ENCODE data around the gene DNAJB6. TPM values are rescaled to one million over a fixed set of nuclear protein-coding genes. Genes with fewer than 3 reads are reported as not detected.

The DNAJB6 gene
- total RNA-seq, 2 experiments from 2014 or later, result 67.8 to 80.6 TPM

DNA sequence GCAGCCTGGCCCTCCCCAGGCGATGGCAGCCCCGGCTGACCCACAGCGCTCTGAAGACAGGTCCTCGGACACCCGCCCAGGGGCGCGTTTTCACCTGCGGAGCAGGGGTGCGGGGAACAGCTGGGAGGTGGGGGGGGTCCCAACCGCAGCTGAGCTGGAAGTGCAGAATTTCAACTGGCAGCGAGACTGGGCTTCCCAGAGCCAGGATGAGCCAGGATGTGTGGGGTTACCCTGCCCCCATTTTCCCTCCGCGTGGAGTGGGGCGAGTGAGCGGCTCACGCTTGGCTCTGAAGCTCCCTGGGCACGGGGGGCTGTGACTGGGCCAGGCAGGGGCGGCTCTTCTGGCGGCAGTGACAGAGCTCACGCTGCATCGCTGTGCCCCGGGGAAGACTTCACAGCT is 70.2 kb downstream of the DNAJB6 start:
- no peak overlapping the region for H3K27ac Mint-ChIP-seq

DNA sequence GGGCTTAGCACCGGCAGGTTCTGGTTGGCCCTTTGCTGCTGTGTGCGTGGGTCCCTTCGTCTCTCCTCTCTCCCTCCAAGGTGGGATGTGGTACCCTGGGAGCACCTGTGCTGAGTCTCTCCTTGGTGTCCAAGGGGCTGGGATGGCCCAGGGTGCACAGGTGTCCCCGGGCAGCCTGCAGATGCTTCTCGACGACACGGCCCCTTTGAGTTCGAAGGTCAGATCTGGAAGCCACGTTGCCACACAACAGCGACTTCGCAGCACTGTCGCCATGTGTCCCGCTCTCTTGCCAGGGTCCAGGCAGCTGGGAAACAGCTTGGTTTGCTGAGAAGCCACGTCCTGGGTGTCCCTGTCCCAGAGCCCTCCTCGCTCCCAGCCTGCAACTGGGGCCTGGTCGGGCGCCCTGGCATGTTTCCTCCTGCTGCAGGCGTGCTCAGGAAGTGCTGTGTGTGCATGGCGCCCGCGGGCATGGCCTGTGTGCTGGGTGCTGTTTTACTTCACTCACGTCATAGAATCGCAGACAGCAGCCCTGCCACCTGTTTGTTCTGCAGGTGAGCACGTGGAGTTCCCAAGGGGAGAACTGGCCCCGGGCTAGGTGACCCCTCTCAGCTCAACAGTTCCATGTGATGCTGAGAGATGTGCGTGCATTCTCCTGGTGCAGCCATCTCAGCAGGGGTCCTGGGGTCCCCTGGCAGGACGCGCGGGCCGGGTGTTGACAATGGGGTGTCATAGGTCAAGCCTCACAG is 70.9 kb downstream of the DNAJB6 start:
- Mint-ChIP-seq H3K27me3 (no peaks in the 10 kb centered on the region), H3K4me1 (ENCODE audit: low read depth) (peaks cover 16% of the 10 kb centered on the region), H3K9me3 (no peaks in the 10 kb centered on the region), H3K27ac (no peak overlapping the region), H3K4me3 (no peak overlapping the region), H3K36me3 (ENCODE audit: low read depth) (peaks cover 10% of the 10 kb centered on the region)
- TF ChIP-seq, protein P1, sequence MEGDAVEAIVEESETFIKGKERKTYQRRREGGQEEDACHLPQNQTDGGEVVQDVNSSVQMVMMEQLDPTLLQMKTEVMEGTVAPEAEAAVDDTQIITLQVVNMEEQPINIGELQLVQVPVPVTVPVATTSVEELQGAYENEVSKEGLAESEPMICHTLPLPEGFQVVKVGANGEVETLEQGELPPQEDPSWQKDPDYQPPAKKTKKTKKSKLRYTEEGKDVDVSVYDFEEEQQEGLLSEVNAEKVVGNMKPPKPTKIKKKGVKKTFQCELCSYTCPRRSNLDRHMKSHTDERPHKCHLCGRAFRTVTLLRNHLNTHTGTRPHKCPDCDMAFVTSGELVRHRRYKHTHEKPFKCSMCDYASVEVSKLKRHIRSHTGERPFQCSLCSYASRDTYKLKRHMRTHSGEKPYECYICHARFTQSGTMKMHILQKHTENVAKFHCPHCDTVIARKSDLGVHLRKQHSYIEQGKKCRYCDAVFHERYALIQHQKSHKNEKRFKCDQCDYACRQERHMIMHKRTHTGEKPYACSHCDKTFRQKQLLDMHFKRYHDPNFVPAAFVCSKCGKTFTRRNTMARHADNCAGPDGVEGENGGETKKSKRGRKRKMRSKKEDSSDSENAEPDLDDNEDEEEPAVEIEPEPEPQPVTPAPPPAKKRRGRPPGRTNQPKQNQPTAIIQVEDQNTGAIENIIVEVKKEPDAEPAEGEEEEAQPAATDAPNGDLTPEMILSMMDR (IDR thresholded peaks at IDR 0.05), result no peak
- ChIA-PET POLR2A (no interaction called here), CTCF (interaction anchor here (2.8 kb wide), 1 partner anchor 21 kb away, joined by 8 read pairs; no protein-coding TSS in a partner anchor)
- ATAC-seq (no peak), DNase-seq (no peak)
- intact Hi-C loops (cut with micrococcal nuclease), result no loop called here

More for the DNA sequence above, 70.2 kb downstream of the DNAJB6 start:
- ChIA-PET CTCF (interaction anchor here (2.8 kb wide), 1 partner anchor 20 kb away, joined by 8 read pairs; no protein-coding TSS in a partner anchor), POLR2A (interaction anchor here (0.5 kb wide), 1 partner anchor 102 kb away, joined by 3 read pairs; no protein-coding TSS in a partner anchor)
- H3K27me3 Mint-ChIP-seq, result no peaks in the 10 kb centered on the region
- ATAC-seq (no peak), DNase-seq (no peak)
- H3K36me3 Mint-ChIP-seq (ENCODE audit: low read depth), result peaks cover 10% of the 10 kb centered on the region
- H3K4me1 Mint-ChIP-seq (ENCODE audit: low read depth), result peaks cover 16% of the 10 kb centered on the region
- intact Hi-C loops (cut with micrococcal nuclease), result no loop called here
- TF ChIP-seq, protein P1 (IDR thresholded peaks at IDR 0.05), result no peak
- H3K9me3 Mint-ChIP-seq, result no peaks in the 10 kb centered on the region
- H3K4me3 Mint-ChIP-seq, result no peak overlapping the region

DNA sequence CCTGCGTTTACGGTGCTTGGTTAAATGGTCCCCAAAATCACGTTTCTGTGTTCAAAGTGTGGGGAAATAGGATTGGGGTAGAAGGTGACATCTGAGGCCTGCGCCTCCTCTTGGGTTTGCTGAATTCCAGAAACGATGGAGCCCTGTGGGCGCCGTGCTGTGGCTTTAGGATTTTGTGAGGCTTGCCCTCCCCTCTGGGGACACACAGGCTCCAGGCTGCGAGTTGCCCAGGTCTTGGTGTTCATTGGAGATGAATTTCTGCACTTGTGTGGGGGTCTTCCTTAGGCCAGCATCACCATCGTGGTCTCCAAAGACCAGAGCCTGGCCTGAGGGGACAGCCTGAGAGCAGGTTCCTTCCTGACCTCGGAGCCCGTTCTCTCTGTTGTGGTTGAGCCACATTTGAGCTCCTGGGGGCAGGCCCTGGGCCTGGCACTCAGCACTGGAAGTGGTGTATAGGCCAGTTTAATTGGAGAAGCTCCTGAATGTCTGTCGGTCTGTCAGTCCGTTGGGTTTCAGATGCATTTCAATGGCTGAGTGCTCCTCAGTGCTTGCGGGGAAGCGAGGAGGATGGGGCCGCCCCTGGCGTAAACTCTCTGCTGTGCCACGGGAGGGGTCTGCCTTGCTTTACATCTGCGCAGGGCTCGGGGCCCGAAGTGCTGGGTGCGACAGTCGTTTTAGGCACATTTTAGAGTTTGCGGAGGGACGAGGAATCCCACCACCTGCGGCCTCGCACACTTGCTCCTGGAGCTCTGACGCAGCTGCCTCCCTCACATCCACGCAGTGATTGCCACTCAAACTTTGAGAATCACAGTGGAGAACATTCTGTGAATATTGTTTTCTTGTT is 71.7 kb downstream of the DNAJB6 start:
- no peak for DNase-seq
- H3K27ac Mint-ChIP-seq, result no peak overlapping the region
- H3K9me3 Mint-ChIP-seq, result no peaks in the 10 kb centered on the region
- no peak for ATAC-seq
- POLR2A ChIA-PET, result no interaction called here
- H3K4me3 Mint-ChIP-seq, result no peak overlapping the region
- intact Hi-C loops (cut with micrococcal nuclease), result no loop called here
- CTCF ChIA-PET, result interaction anchor here (0.7 kb wide), 1 partner anchor 66 kb away, joined by 3 read pairs; no protein-coding TSS in a partner anchor
- H3K4me1 Mint-ChIP-seq (ENCODE audit: low read depth), result peaks cover 16% of the 10 kb centered on the region
- H3K27me3 Mint-ChIP-seq, result no peaks in the 10 kb centered on the region
- TF ChIP-seq, protein P1 (IDR thresholded peaks at IDR 0.05), result no peak
- H3K36me3 Mint-ChIP-seq (ENCODE audit: low read depth), result peaks cover 7% of the 10 kb centered on the region

DNA sequence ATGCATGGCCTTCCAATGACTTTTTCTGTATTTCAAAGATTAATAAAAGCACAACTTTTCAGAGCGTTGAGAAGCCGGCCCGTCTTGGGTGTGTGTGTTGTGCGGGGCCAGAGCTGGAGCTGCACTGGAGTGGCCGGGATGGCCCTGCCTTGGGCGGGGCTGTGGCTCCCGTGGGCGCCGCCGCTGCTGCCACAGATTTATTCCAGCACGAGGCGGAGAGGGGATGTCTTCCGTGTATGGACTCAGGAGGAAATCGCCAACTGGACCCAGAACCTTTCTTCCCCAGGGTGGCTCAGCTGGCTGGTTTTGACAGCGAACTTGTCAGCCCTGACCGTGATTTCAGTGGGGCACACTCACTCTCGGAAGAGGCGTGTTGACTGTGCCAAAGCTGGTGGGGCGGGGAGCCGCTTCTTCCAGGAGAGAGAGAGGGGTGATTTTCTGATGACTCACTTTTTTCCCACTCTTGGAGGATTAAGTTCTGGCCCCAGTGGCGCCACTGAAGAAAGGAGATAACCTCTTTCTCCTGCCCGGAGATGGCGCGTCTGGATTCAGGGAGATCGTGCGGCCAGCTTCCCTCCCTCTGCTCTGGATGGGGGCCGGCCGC is 72.4 kb downstream of the DNAJB6 start:
- no peaks in the 10 kb centered on the region for H3K9me3 Mint-ChIP-seq
- ATAC-seq (no peak), DNase-seq (no peak)
- TF ChIP-seq, protein P1 (IDR thresholded peaks at IDR 0.05), result no peak
- peaks cover 16% of the 10 kb centered on the region for H3K4me1 Mint-ChIP-seq (ENCODE audit: low read depth)
- intact Hi-C loops (cut with micrococcal nuclease), result no loop called here
- peaks cover 7% of the 10 kb centered on the region for H3K36me3 Mint-ChIP-seq (ENCODE audit: low read depth)
- ChIA-PET POLR2A (no interaction called here), CTCF (interaction anchor here (0.7 kb wide), 1 partner anchor 65 kb away, joined by 3 read pairs; no protein-coding TSS in a partner anchor)
- H3K27ac Mint-ChIP-seq, result no peak overlapping the region
- H3K4me3 Mint-ChIP-seq, result no peak overlapping the region
- no peaks in the 10 kb centered on the region for H3K27me3 Mint-ChIP-seq
